ENCODE data around the gene BAZ2B. TPM values are rescaled to one million over a fixed set of nuclear protein-coding genes. Genes with fewer than 3 reads are reported as not detected.

The BAZ2B gene
- total RNA-seq, 1 experiment from 2014 or later, result 19.9 TPM

- ATAC-seq, result no peak
- no peak for DNase-seq (ENCODE audit: low read depth, low spot score)
- no peak overlapping the region for H2AFZ ChIP-seq (ENCODE audit: low read depth, low read length, poor library complexity, severe bottlenecking)
- no peaks in the 10 kb centered on the region for H3K9me2 ChIP-seq (ENCODE audit: insufficient read depth)
- no peak overlapping the region for H3K4me2 ChIP-seq (ENCODE audit: low read length)
- H3K27me3 ChIP-seq (ENCODE audit: insufficient read depth, low read length), result no peaks in the 10 kb centered on the region
- ChIA-PET POLR2A (no interaction called here), RAD21 (ENCODE audit: low non-redundant PET in 1 of 2, low total read pairs in 2 of 2, uncharacterized antibody in 2 of 2, unreplicated experiment in 2 of 2) (no interaction called here), CTCF (no interaction called here)
- no peak overlapping the region for H3K9ac ChIP-seq (ENCODE audit: low read length)
- no peaks in the 10 kb centered on the region for H4K20me1 ChIP-seq (ENCODE audit: insufficient read depth)
- intact Hi-C loops (cut with micrococcal nuclease), result no loop called here
- no peak overlapping the region for H3K4me3 ChIP-seq (replicated peaks in 1 of 2; ENCODE audit: low read depth in 1 of 2, low read length in 2 of 2)
- H3K79me2 ChIP-seq (ENCODE audit: insufficient read depth, low read length), result no peaks in the 10 kb centered on the region
- TF ChIP-seq POLR2AphosphoS5 (IDR thresholded peaks at IDR 0.05; ENCODE audit: low read depth, low read length) (no peak), ATF3 (IDR thresholded peaks at IDR 0.05) (no peak), POLR2A (IDR thresholded peaks at IDR 0.05; ENCODE audit: borderline replicate concordance, extremely low read depth, insufficient read depth, insufficient read length) (no peak), TCF7L2 (IDR thresholded peaks at IDR 0.05; ENCODE audit: borderline replicate concordance, extremely low read depth, insufficient read depth, insufficient read length) (no peak)
- no peaks in the 10 kb centered on the region for H3K36me3 ChIP-seq (ENCODE audit: control insufficient read depth in 1 of 2, insufficient read depth in 2 of 2, low read length in 2 of 2)
- no peaks in the 10 kb centered on the region for H3K4me1 ChIP-seq (ENCODE audit: control insufficient read depth in 1 of 2, insufficient read depth in 2 of 2, low read length in 2 of 2)
- no TSS peak for BruUV-seq (replicated peaks)
- H3K27ac ChIP-seq (ENCODE audit: low read depth, low read length), result no peak overlapping the region
- H3K9me3 ChIP-seq (ENCODE audit: control insufficient read depth in 1 of 2, insufficient read depth in 1 of 2, low read depth in 1 of 2, low read length in 2 of 2), result no peaks in the 10 kb centered on the region
These were observed 158.8 kb downstream of the BAZ2B start for GRCh38 chr2:159457589-159457988.

- Histone ChIP-seq H3K27me3 (ENCODE audit: insufficient read depth, low read length) (no peaks in the 10 kb centered on the region), H3K9ac (ENCODE audit: low read length) (no peak overlapping the region), H3K9me3 (ENCODE audit: control insufficient read depth in 1 of 2, insufficient read depth in 1 of 2, low read depth in 1 of 2, low read length in 2 of 2) (no peaks in the 10 kb centered on the region), H3K4me1 (ENCODE audit: control insufficient read depth in 1 of 2, insufficient read depth in 2 of 2, low read length in 2 of 2) (no peaks in the 10 kb centered on the region), H3K79me2 (ENCODE audit: insufficient read depth, low read length) (no peaks in the 10 kb centered on the region), H3K27ac (ENCODE audit: low read depth, low read length) (no peak overlapping the region), H3K4me3 (replicated peaks in 1 of 2; ENCODE audit: low read depth in 1 of 2, low read length in 2 of 2) (no peak overlapping the region), H2AFZ (ENCODE audit: low read depth, low read length, poor library complexity, severe bottlenecking) (no peak overlapping the region), H3K4me2 (ENCODE audit: low read length) (no peak overlapping the region), H3K9me2 (ENCODE audit: insufficient read depth) (no peaks in the 10 kb centered on the region), H3K36me3 (ENCODE audit: control insufficient read depth in 1 of 2, insufficient read depth in 2 of 2, low read length in 2 of 2) (no peaks in the 10 kb centered on the region), H4K20me1 (ENCODE audit: insufficient read depth) (no peaks in the 10 kb centered on the region)
- BruUV-seq (replicated peaks), result no TSS peak
- ATAC-seq (no peak), DNase-seq (ENCODE audit: low read depth, low spot score) (no peak)
- ChIA-PET CTCF (no interaction called here), RAD21 (ENCODE audit: low non-redundant PET in 1 of 2, low total read pairs in 2 of 2, uncharacterized antibody in 2 of 2, unreplicated experiment in 2 of 2) (no interaction called here), POLR2A (no interaction called here)
- intact Hi-C loops (cut with micrococcal nuclease), result no loop called here
- TF ChIP-seq RAD21 (IDR thresholded peaks at IDR 0.05; ENCODE audit: low read depth), result no peak
- TF ChIP-seq CTCF (IDR thresholded peaks at IDR 0.05 in 2 of 3, conservative IDR thresholded peaks at IDR 0.05 in 1 of 3; ENCODE audit: borderline replicate concordance in 1 of 3, insufficient read depth in 1 of 3, low read depth in 2 of 3, low read length in 2 of 3), result no peak
- no peak for TF ChIP-seq CBX3 (IDR thresholded peaks at IDR 0.05; ENCODE audit: low read depth)
- TF ChIP-seq, protein P1, sequence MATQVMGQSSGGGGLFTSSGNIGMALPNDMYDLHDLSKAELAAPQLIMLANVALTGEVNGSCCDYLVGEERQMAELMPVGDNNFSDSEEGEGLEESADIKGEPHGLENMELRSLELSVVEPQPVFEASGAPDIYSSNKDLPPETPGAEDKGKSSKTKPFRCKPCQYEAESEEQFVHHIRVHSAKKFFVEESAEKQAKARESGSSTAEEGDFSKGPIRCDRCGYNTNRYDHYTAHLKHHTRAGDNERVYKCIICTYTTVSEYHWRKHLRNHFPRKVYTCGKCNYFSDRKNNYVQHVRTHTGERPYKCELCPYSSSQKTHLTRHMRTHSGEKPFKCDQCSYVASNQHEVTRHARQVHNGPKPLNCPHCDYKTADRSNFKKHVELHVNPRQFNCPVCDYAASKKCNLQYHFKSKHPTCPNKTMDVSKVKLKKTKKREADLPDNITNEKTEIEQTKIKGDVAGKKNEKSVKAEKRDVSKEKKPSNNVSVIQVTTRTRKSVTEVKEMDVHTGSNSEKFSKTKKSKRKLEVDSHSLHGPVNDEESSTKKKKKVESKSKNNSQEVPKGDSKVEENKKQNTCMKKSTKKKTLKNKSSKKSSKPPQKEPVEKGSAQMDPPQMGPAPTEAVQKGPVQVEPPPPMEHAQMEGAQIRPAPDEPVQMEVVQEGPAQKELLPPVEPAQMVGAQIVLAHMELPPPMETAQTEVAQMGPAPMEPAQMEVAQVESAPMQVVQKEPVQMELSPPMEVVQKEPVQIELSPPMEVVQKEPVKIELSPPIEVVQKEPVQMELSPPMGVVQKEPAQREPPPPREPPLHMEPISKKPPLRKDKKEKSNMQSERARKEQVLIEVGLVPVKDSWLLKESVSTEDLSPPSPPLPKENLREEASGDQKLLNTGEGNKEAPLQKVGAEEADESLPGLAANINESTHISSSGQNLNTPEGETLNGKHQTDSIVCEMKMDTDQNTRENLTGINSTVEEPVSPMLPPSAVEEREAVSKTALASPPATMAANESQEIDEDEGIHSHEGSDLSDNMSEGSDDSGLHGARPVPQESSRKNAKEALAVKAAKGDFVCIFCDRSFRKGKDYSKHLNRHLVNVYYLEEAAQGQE (IDR thresholded peaks at IDR 0.05; ENCODE audit: low read depth), result no peak
- no peak for TF ChIP-seq FOSL1 (IDR thresholded peaks at IDR 0.05; ENCODE audit: low read depth)
- TF ChIP-seq SIN3A (IDR thresholded peaks at IDR 0.05; ENCODE audit: low read depth), result no peak
- TF ChIP-seq EZH2phosphoT487 (IDR thresholded peaks at IDR 0.05; ENCODE audit: borderline replicate concordance), result no peak
- no peak for TF ChIP-seq SP1 (IDR thresholded peaks at IDR 0.05; ENCODE audit: low read depth)
- TF ChIP-seq MAX (IDR thresholded peaks at IDR 0.05), result no peak
- no peak for TF ChIP-seq SRF (IDR thresholded peaks at IDR 0.05; ENCODE audit: low read depth)
- no peak for TF ChIP-seq EZH2 (IDR thresholded peaks at IDR 0.05)
These were observed 159.6 kb downstream of the BAZ2B start for GRCh38 chr2:159456500-159457426.
